Pancreas (tissue), 10 donors: ENCODE results near the gene ZNF280A. TPM values are rescaled to one million over a fixed set of nuclear protein-coding genes. Genes with fewer than 3 reads are reported as not detected.
"Not testable (repeated sequence)": the region's sequence is repeated elsewhere in the genome, so short reads cannot be mapped to it uniquely, and the experiment has no call there.

ENCODE experiments used
- ATAC-seq, 4 donors: fragments of 200-7000 bp; cut with Tn5 transposase; one replicate each; pipeline versions ENCODE4 v1.8.0 to v1.9.1; 2020; ENCODE audit warnings: mild to moderate bottlenecking in 4 of 4, moderate library complexity in 4 of 4
- DNase-seq, 6 donors: peaks; one replicate each; pipeline ENCODE4 v3.0.0-alpha.2; 2020
- FAIRE-seq: peaks from 2 replicates; lab custom pipeline; 2012; peaks lifted over from hg19 to GRCh38; lab: Jason Lieb, UNC
- H3K27ac ChIP-seq, 4 donors: fragments of 200-600 bp; sonication (generic); 1 replicate in 3 of 4; 2 replicates in 1 of 4; pipeline versions ENCODE4 v1.5.0 to v1.8.0; 2020
- H3K27me3 ChIP-seq, 4 donors: fragments of 200-600 bp; one replicate each; pipeline ENCODE4 v1.8.0; 2021
- H3K36me3 ChIP-seq, 3 donors: fragments of 200-600 bp; sonication (generic) in 1 of 3; one replicate each; pipeline versions ENCODE4 v1.5.0 to v1.8.0; 2020 to 2021
- H3K4me1 ChIP-seq, 3 donors: fragments of 200-600 bp; one replicate each; pipeline ENCODE4 v1.8.0; 2021
- H3K4me3 ChIP-seq, 4 donors: fragments of 200-600 bp; sonication (generic) in 2 of 4; one replicate each; pipeline versions ENCODE4 v1.5.0 to v1.8.0; 2020 to 2021
- H3K9me3 ChIP-seq, 4 donors: fragments of 200-600 bp; one replicate each; pipeline ENCODE4 v1.8.0; 2021
- WGBS, 2 donors: extraction: QIAGEN DNeasy Blood & Tissue Kit; methylation state at CpG; one replicate each; pipeline ENCODE4 v1.1.7; 2013; 5-methylcytosine and 5-hydroxymethylcytosine counted together
- intact Hi-C, 3 donors: fragments of 100-400 bp; cut with DNase I; formaldehyde crosslinking; loops; one replicate each; pipeline versions ENCODE4 v1.11.1 to v1.14.2; 2022
- polyA plus RNA-seq, 2 donors: library from polyadenylated mRNA; stranded (reverse); fragments of 200-250 nt; gene quantifications; one replicate each; pipeline ENCODE4 v1.2.3, GENCODE V29; 2013
- total RNA-seq, 6 donors: library from RNA; stranded (reverse); fragmentation: NEBNext Ultra II Directional in 4 of 6; extraction: Animal tissue kit (Norgen Biotek cat#: 25700) in 4 of 6; gene quantifications; one replicate each; pipeline versions ENCODE4 v1.2.1 to v1.2.4, GENCODE V29; 2021 to 2023
- TF ChIP-seq, protein P1 (sequence below), 4 donors: fragments of 200-600 bp; sonication (generic) in 3 of 4; IDR thresholded peaks; one replicate each; pipeline versions ENCODE4 v1.5.0 to v1.8.0; 2021; ENCODE audit warnings: antibody characterized with exemption in 4 of 4
- donor health status: healthy with polysubstance abuse.
- donor health status: DM: no; HTN: no; CAD: no; lungs with moderate emphysema.
- donor health status: DM: no; HTN: no; CAD: no.
- donor health status: control.
- donor health status: control.
- donor health status: Bipolar disorder and iron deficiency.
- donor health status: DM: yes; HTN: yes; CAD: no.
- donor health status: DM: no; HTN: no; CAD: no.
- donor health status: DM: no; HTN: no; CAD: no.
- donor health status: DM: yes; HTN: yes; CAD: no.

ZNF280A gene
- total and polyA plus RNA-seq, 8 donors, result not detected

- DNase-seq (no peak), FAIRE-seq (no peak), ATAC-seq (no peak)
- no peak overlapping the region for H3K4me3 ChIP-seq
- intact Hi-C loops, result no loop called here
- no peaks in the 10 kb centered on the region for H3K9me3 ChIP-seq
- no peak overlapping the region for H3K27ac ChIP-seq
- TF ChIP-seq, protein P1, sequence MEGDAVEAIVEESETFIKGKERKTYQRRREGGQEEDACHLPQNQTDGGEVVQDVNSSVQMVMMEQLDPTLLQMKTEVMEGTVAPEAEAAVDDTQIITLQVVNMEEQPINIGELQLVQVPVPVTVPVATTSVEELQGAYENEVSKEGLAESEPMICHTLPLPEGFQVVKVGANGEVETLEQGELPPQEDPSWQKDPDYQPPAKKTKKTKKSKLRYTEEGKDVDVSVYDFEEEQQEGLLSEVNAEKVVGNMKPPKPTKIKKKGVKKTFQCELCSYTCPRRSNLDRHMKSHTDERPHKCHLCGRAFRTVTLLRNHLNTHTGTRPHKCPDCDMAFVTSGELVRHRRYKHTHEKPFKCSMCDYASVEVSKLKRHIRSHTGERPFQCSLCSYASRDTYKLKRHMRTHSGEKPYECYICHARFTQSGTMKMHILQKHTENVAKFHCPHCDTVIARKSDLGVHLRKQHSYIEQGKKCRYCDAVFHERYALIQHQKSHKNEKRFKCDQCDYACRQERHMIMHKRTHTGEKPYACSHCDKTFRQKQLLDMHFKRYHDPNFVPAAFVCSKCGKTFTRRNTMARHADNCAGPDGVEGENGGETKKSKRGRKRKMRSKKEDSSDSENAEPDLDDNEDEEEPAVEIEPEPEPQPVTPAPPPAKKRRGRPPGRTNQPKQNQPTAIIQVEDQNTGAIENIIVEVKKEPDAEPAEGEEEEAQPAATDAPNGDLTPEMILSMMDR (IDR thresholded peaks at IDR 0.05), result no peak
- H3K4me1 ChIP-seq, result no peaks in the 10 kb centered on the region
- H3K36me3 ChIP-seq, result no peaks in the 10 kb centered on the region
- H3K27me3 ChIP-seq, result no peaks in the 10 kb centered on the region
These were observed 4.2 kb downstream of the ZNF280A start for GRCh38 chr22:22515890-22516289.

- H3K4me1 ChIP-seq, H3K4me3 ChIP-seq, H3K9me3 ChIP-seq, ATAC-seq, H3K36me3 ChIP-seq, H3K27ac ChIP-seq, FAIRE-seq, intact Hi-C loops, H3K27me3 ChIP-seq, DNase-seq: not testable (repeated sequence)
- WGBS, 2 donors, result 33 to 35% methylated on average over 8 of the region's 8 CpGs
These were observed 5.6 kb downstream of the ZNF280A start for GRCh38 chr22:22514431-22514830.

DNA sequence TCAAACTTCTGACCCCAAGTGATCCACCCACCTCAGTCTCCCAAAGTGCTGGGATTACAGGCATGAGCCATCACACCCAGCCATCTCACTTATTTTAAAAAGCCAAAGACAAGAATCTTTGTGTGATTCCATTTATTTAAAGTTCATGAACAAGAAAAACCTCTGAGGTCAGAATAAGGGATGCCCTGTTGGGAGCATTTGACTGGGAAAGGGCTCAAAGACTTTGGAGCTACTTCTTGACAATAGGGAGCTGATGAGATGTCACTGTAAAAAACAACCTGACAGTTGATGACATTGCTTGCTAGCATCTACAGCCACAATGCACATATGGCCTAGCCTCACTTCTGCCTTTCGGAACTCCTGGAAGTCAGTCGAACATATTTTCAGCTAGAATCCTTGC, 6.5 kb downstream of the ZNF280A start:
- WGBS, 2 donors, result 77 to 79% methylated on average over 2 of the region's 2 CpGs
- H3K27ac ChIP-seq, result no peak overlapping the region
- FAIRE-seq (no peak), ATAC-seq (no peak), DNase-seq (no peak)
- H3K36me3 ChIP-seq, result no peaks in the 10 kb centered on the region
- H3K4me1 ChIP-seq, result no peaks in the 10 kb centered on the region
- intact Hi-C loops, result no loop called here
- no peak overlapping the region for H3K4me3 ChIP-seq
- H3K9me3 ChIP-seq, result no peaks in the 10 kb centered on the region
- TF ChIP-seq, protein P1 (IDR thresholded peaks at IDR 0.05), result no peak
- no peaks in the 10 kb centered on the region for H3K27me3 ChIP-seq

GRCh38 chr22:22512951-22513350, 7.1 kb downstream of the ZNF280A start:
- H3K36me3 ChIP-seq, result no peaks in the 10 kb centered on the region
- FAIRE-seq, result no peak

GRCh38 chr22:22510833-22511232, 9.2 kb downstream of the ZNF280A start:
- H3K27me3 ChIP-seq, H3K4me3 ChIP-seq, H3K4me1 ChIP-seq, H3K9me3 ChIP-seq, FAIRE-seq, H3K36me3 ChIP-seq, intact Hi-C loops, H3K27ac ChIP-seq, DNase-seq, ATAC-seq: not testable (repeated sequence)
- 88 to 89% methylated on average over 7 of the region's 7 CpGs for WGBS, 2 donors

More at GRCh38 chr22:22512951-22513350, 7.1 kb downstream of the ZNF280A start:
- Histone ChIP-seq H3K27ac (no peak overlapping the region), H3K27me3 (no peaks in the 10 kb centered on the region), H3K4me3 (no peak overlapping the region), H3K4me1 (no peaks in the 10 kb centered on the region), H3K9me3 (no peaks in the 10 kb centered on the region)
- WGBS, 2 donors, result 57 to 65% methylated on average over 5 of the region's 5 CpGs
- DNase-seq (no peak), ATAC-seq (no peak)
- TF ChIP-seq, protein P1 (IDR thresholded peaks at IDR 0.05), result no peak
- intact Hi-C loops, result no loop called here

DNA sequence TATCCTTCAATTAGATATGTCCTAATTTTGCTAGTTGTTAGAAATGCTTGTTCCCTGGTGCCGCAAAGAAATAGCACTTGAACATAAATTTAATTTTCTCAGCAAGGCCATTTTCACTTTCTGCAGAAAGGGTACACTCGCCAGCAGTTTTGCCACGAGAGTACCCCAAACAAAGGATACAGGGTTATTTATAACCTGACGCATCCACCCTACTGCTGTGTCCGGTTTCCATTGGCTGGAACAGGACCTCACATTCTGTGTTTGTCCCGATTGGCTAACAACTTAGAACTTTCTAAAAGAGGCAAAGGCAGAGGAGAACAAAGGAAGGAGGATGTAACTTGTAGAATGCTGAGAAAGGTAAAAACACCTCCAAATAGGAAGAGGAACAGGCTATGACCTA, 10.2 kb downstream of the ZNF280A start:
- ATAC-seq, H3K9me3 ChIP-seq, H3K4me1 ChIP-seq, H3K36me3 ChIP-seq, H3K27me3 ChIP-seq, intact Hi-C loops, DNase-seq, FAIRE-seq, H3K4me3 ChIP-seq, H3K27ac ChIP-seq: not testable (repeated sequence)
- WGBS, 2 donors, result 88 to 95% methylated on average over 6 of the region's 6 CpGs
